Activated T-helper 1 cell treated with Interleukin-2 at 50 U/mL for 16 hours (primary cell): ENCODE results near the gene AMBP.
"Not testable (repeated sequence)": the region's sequence is repeated elsewhere in the genome, so short reads cannot be mapped to it uniquely, and the experiment has no call there.

ENCODE experiments used
- DNase-seq: peaks from one replicate; pipeline ENCODE4 v3.0.0-alpha.2; 2020; ENCODE audit warnings: low read depth

AMBP gene

DNA sequence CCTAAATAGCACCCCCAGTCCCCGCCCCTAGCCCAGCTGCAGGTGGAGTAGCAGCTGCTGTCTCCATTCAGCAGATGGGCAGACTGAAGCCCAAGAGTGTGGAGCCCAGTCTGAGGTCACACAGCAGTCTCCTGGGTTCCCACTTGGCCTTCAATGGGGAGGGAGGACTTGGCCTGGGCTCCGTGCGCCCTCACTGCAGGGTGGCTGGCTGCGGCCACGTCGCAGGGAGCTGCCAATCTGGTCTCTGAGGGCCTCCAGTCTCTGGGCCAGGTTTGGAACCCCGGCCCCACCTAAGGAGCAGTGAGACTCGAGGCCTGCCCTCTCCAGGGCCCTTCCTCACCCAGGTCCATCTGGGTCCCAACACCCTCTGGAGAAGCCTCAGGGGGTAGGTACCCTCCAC is 13.6 kb upstream of the AMBP start:
- no peak for DNase-seq

DNA sequence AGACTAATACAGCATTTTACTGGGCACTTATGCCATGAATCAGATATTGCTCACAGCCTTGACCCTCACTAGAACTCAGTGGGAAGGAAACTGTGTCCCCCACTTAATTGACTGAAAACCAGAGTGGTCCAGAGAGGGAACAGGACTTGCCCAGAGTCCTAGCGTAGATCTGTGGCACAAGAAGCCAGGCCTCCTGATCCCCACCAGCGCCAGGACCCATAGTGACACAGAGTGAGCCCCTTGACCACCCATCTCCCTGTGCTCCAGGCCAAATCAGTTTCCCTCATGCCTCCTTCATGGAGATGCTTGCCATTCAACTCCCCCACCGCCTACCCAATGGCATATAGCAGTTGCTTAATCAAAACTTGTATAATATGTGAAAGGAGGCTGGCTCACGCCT is 12.7 kb upstream of the AMBP start:
- no peak for DNase-seq

DNA sequence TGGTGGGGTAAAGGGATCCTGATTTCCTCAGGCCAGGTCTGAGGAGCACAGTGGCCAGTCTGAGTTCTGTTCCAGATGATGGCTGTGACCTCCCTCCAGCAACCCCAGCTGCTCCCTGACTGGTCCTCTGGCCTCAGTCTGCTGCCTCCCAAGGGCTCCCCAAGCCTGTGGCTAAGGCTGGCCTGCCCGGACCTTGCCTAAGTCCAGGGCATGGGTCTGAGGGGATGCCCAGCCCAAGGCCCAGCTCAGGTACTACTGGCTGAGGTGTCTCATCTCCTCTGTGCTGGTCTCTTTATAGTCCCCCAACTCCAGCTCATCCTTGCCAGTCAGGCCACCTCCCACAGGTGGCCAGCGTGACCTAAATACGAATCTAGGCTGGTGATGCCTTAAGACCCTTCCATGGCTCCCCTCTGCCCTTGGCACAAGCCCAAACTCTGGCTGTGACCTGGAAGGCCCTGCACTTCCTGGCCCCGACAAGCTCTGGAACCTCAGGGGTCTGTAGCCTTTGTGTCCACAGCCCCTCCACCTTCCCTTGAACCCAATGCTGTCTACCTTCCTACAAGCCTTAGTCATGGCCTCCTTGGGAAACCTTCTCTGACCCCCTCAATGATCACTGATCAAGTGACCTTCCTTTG is 11.2 kb upstream of the AMBP start:
- no peak for DNase-seq

DNA sequence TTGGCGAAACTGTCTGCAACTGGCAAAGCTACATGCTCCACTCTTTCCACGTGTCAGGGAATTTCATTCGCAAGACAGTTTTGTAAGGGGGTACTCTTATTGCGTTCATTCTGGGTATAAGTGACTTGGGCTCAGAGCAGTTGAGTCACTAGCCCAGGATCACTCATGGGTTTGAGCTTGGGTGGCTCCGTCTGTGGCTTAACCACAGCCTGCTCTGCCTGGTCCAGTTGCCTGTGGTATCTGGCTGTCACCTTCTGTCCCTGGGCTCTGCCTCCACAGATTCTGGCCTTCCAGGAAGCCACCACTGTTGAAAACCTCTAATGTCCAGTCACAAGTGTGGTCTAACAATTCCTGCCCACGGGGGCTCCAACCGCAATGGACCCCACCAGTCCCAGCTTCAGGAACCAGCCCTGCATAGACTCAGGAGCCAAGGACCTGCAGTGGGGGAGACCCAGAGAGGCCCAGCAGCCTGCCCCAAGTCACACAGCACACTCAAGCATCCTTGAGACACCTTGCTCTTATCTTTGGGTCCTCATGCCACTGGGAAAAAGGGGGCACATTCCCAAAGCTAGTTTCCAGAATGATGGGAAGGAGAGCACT is 10.6 kb upstream of the AMBP start:
- no peak for DNase-seq

DNA sequence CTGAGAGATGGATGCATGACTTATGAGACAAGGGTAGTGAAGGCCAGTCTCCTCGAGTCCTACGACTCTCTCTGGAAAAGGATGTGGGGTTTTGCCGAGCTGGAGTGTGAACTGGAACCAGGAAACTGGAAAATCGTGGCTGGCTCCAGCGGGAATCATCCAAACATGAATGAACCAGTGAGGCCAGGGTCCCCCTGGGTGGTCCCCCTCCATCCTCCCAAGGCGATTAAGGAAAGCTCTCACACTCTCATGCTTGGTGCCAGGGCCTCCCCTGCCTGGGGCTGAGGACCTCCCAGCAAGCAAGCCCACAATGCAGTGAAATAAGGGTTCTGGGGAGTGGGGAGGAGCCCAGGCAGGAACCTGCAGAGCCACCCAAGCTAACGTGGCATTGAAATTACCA is 9.6 kb upstream of the AMBP start:
- DNase-seq = no peak

DNA sequence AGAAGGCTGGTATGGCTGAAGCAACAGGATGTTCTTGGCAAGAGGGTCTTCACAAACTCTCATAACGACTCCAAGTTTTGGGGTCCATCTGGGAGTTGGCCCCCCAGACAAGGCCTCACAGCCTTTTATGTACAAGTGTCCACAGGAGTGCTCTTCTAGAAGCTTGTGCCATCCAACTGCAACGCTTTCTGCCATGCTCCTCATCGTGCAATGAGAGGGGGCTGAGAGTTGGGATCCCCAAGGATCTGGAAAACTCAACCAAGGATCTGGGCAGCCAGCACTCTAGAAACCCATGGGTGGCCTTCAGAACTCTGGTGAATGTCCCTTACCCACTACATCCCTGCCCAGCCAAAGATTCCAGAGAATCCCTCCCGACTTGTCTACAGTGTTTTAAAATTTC is 8.5 kb upstream of the AMBP start:
- no peak for DNase-seq

DNA sequence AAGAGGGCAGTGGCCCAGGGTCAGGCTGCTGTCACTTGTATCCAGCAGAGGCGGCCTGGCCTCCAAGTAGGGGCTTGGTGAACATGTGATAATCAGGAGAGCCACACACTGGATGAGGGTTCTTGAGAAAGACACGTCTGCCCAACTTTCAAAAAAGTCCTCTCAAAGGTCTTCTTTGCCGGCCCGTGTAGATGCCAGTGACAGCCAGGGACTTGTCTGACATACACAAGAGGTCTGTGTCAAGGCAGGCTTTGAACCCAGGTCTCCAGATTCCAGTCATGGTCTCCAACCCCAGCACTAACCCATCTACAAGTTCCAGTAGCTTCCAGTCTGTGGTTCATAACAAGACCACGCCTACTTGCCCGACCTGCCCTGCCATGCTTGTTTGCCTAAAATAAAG is 7.9 kb upstream of the AMBP start:
- DNase-seq = no peak

DNA sequence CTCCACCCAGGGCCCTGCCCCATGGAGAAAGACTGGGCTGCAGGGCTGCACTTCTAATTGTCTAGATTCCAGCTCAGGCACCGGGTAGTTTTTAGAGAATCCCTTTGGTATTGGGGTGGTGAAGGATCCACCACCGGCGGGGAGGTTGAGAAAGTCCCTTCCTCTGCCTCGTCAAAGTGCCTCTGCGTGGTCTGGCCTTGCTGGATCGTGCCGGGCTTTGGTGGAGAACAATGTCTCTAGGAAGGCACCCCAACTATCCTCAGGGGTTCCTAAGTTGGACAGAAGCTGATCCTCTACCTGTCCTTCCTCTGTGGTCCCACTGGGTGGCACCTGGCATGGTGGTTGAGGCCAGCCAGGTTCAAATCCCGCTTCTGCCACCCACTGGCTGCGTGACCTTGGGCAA is 7.3 kb upstream of the AMBP start:
- DNase-seq = no peak

DNA sequence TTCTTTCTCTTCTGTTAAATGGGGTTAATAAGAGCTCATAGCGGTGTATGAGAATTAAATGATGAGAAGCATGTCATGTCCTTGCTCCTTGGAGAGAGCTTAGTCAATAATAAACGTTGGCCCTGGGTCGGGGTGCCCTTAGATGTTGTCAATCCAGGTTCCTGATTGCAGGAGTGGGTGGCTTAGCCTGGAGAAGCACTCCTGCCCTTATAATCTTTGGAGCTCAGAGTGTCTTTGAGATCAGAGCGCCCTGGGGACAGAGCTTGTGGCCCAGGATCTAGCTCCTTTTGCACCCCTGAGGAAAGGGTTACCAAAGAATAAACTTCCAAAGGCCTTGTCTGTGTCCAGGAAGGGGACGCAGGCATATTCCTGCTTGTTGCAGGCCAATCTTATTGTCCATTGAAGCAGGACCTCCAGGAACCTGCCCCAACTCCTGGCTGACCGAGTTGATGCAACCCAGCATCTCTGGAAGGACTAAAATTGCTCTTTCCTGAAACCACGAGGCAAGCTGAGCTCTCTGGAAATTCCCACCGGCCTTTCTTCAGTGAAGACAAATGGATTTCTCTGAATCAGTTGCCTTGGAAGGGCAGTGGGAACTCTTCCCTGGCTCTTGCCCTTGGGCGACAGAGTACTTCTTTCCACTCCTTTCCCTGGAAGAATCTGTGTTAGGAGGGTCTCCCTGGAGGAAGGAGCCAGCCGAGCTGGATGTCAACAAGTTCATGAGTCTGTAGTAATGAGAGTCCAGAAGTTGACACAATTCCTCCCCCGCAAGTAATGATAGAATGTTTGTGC is 6.4 kb upstream of the AMBP start:
- DNase-seq = no peak

DNA sequence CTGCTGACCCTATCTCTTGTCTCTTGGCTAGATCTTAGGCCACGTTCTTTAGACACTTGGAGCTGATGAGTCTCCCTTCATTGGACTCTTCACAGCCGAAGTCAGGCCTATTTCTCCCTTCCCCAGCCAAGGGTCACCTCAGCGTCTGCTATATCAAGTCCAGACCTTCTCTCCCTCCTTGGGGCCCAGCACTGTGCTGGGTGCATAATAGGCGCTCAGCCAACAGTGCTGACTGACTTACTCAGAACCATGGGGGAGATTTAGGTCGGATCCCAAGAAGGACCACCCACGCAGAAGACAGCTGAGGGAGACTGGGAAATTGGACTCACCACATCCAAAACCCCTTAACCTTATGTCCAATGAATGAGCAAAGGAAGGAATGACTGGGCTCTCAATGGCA is 5.6 kb upstream of the AMBP start:
- DNase-seq = no peak

DNA sequence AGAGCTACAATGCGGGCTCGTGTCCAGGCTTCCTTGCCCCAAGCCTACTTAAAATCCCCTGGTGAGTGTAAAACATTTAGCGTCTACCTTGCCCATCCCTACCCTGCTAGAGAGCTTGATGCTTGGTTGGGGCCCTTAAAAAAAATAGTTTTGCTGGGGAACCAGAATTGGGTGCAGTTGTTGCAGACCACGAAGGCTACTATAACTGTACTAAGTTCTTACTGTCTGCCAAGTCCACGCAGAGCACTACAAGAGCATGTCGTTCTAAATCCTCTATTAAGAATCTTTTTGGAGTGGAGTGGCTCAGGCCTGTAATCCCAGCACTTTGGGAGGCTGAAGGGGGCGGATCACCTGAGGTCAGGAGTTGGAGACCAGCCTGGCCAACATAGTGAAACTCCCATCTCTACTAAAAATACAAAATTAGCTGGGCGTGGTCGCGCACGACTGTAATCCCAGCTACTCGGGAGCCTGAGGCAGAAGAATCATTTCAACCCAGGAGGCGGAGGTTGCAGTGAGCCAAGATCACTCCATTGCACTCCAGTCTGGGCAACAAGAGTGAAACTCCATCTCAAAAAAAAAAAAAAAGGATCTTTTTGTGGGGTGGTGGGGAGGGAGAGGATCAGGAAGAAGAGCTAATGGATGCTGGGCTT is 4.8 kb upstream of the AMBP start:
- DNase-seq = not testable (repeated sequence)

DNA sequence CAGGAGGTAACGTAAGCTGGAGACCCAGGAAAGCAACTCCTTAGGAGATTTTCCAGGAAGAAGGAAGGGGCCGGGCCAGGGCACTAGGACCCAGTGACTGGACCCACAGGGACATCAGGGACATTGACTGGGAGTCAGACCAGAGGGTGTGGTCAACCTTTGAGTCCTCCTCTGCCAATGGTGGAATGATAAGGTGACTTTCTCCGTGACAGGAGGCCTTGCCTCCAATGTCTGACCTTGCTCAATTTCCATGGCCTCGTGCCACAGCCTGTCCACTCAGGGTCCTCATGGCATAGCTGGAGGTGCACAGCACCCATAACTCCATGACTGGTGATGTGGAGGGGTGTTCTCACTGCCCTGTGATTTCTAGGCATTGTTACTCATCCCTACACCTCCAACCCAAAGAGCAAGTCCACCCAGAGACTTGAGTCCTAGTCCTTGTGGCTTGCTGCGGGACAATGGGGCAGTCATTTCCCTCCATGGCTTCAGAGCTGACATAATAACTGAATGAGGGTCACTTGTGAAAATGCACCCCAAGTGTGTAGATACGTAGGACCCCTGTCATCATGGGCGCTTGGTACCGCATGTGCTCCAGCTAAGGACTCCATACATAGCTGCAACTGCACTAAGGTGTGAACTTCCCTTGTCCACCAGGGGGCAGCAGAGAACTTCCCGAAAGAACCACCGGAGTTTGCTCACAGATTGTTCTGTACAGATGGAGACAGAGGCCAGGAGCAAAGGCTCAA is 4.1 kb upstream of the AMBP start:
- DNase-seq = peak; percentile 50

DNA sequence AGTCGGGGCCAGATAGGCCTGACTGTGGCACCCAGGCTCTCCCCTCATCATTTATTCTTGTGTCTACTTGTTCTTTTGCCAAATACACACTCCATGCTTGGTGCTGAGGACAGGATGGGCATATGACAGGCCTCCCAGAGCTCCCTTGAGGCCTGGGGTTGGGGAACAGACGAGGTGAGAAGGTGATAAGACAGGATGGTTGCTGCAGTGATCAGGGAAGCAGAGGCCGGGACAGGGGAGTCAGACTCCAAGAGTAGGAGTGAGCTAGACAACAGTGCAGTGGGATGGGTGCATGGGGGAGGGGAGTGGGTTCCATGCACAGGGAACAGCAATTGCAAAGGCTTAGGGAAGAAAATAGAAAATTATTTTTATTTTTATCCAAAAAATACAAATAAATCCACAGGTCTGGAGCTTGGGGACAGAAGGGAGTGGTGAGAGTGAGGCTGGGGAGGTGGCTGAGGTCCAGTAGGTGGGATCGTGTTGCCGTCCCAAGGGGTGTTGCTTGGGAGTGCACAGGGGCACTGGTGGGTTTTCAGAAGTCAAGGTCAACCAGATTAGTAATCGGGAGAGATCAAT is 3.4 kb upstream of the AMBP start:
- no peak for DNase-seq

DNA sequence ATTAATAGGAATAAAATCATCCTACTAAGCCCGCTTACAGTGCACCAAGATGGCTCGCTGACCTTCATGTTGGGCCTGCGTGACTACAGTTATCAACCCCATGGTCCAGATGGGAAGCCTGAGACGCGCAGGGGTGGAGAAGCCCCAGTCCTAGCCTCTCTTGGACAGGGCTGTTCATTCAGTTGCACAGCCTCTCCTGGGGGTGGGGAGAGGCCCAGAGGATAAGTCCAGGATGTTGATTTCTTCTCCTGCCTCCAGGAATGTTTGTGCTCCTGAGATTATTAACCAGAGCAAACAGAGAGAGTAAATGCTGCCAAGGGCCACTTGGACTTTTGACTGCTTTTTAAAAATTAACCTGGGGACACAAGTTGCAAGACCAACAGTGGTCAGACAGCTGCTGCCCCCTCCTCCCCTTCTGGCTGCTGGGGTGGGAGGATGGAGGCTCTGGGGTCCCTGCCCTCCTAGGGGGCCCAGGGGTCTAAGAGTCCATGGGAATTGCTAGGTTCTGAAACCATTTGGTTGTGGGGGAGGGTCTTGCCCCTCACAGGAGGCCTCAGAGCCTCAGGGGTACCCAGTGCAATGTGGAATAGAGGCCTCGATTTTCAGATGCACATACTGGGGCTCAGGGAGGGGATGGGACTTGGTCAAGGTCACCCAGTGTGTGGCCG is 2.8 kb upstream of the AMBP start:
- no peak for DNase-seq

DNA sequence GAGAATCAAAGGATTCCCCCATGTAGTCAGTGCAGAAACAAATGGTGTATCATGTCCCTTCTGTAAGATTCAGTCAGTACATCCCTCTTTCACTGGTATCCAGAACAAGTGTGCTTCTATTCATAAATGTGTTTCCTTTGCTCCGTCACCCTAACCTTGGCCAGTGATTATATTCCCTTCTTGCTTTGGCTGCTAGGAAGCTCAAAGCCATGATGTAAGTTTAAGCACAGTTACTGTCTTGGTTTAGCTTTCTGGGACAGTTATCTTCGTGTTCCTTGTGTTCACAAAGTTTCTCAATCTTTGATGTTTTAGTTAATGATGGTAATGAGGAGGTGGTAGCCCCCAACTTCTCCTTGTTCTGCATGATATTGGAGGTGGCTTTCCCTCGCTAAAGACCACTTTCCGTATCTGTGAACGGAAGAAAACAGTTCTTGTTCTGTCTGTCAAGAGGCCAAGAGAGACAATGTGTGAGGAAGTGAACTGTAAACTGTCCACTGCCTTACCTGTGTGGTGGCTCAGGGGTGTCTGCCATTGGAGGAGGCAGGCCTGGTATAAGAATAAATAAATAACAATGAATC is 2.2 kb upstream of the AMBP start:
- no peak for DNase-seq

DNA sequence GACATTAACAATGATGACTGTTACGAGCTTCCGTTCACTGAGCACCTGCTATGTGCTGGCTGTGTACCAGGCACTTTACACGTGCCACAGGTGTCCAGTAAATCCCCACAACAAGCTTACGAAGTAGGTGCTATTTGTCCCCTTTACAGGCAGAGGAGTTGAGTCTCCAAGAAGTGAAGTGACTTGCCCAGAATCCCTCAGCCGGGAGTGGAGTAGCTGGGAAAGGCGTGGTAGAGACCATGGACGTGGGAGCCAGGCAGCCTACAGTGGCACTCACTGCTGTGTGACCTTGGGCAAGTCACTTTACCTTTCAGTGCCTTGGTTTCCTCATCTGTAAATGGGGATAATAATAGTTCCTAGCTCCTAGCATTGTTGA is 669 bp upstream of the AMBP start:
- no peak for DNase-seq

DNA sequence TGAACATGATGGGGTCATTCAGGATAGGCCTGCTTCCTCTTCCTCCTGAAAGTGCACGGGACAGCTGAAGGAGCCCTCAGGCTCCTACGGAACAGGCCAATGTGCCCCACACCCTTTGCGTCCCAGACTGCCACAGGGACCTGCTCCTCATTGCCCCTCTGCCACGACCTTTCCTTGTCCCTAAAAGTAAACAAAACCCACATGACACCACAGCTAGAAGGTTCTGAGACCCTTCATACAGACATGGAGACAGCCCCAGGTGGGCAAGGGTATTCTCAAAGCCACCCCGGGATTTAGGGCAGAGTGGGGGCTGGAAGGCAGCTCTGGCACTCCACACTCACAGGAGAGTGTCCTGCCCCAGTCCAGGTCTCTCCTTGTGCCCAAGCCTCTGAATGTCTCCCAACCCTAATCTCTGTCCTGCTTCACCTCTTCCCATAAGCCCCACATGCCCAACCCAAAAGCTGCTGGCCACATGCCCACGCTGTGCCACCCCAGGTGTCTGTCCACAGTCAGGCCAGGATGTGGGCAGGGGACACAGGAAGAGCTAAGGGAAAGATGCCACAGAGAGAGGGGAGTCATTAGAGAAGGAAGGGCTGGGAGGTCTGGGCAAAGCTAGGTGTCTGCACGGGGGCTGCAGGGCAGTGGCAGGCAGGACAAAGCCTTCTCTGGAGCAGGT is 800 bp downstream of the AMBP start:
- no peak for DNase-seq

DNA sequence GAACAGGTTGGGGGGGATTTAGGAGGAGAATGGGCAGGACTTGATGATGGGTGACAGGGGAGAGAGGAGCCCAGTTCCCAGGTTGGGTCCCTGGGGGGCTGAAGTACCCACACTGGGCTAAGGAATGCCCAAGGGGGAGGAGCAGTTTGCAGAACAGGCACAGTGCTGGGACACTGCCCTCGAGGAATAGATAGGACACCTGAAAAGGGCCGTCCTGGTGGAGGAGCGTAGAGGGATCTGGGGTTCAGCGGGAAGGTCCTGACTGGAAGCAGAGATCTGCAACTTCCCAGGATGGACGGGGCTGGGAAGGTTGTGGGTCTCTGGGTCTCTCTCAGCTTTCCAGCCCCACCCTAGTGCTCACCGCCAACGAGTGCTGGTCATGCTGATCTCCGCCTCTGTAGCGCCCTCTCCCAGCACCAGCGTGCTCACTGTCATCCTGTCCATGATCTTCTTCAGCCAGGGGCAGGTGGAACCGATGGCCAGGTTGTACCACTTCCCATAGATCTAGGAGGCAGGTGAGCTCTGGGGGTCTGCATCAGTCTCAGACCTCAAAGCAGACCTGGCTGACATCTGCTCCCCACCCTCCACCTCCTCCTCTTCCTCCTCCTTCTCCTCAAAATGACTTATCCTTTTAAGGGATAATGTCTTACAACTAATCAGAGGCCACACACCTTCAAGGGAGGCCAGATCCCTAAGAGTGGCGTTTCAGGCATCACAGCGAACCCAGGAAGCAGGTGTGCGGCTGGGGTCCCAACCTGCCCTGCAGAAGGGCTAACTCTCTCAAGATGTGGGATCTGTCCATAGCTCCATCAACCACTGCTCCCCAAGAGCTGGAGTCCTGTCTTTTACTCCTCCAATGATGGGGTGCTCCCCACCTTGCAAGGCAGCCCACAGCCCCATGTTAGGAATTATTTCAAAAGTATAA is 1.6 kb downstream of the AMBP start:
- DNase-seq = no peak

DNA sequence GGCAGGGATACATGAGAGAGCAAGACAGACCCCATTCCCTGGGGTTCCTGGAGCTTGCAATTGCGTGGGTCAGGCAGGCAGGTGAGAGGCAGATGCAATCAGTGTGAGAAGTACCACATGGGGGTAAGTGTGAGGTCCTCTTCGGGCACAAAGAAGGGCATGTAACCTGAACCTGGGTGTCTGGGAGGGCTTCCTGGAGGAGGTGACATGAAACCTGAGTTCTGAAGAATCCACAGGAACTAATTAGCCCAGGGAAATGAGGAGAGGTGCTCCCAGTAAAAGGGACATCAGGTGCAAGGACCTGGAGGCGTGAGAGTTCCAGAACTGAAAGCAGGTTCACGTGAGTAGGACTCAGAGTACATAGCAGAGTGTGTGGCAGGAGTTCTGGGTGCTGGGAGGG is 2.5 kb downstream of the AMBP start:
- no peak for DNase-seq
